ENCODE data around the gene GAPVD1. TPM values are rescaled to one million over a fixed set of nuclear protein-coding genes. Genes with fewer than 3 reads are reported as not detected.

GAPVD1 gene
- total RNA-seq, 1 experiment from 2014 or later, result 50.7 TPM

DNA sequence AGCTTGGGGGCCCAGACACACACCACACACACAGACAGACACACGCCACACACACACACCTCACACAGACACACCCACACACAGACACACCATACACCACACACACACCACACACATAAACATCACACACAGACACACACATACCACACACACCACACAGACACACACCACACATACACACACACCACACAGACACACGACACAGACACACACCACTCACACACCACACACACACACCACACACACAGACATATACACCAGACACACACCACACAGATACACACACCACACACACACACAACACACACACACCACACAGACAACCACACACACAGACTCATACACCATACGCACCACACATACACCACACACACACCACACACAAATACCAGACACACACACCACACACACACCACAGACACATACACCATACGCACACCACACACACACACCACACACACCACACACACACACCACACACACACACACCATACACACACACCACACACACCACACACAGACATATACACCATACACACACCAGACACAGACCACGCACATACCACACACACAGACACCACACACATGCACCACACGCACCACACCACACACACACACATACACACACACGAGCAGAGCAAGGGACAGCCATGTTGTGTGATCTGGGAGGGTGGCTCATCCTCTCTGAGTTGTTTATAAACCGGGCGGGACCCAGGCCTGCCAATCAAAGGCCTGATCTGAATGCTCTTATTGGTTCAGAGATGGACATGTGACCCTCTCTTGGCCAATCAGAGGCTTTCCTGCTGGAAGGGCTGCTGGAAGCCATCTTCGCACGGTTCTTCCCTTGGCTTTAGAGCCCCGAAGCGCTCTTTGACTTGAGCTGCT, 148.3 kb downstream of the GAPVD1 start:
- Histone ChIP-seq H3K9me2 (replicated peaks; ENCODE audit: insufficient read depth, low read length) (no peaks in the 10 kb centered on the region), H3K36me3 (ENCODE audit: insufficient read depth, low read length) (no peaks in the 10 kb centered on the region), H3K4me1 (ENCODE audit: low read length) (peaks cover 5% of the 10 kb centered on the region), H3K4me2 (ENCODE audit: low read depth, low read length, poor library complexity, severe bottlenecking) (no peak overlapping the region), H3K27ac (ENCODE audit: low read length) (no peak overlapping the region), H3K9ac (ENCODE audit: low read length) (no peak overlapping the region), H3K4me3 (ENCODE audit: low read length) (no peak overlapping the region), H3K9me3 (ENCODE audit: low read length) (no peaks in the 10 kb centered on the region), H4K20me1 (ENCODE audit: insufficient read depth, low read depth, low read length) (no peaks in the 10 kb centered on the region), H3K27me3 (ENCODE audit: low read length) (no peaks in the 10 kb centered on the region), H3K79me2 (ENCODE audit: low read length) (no peaks in the 10 kb centered on the region), H2AFZ (ENCODE audit: low read length) (no peak overlapping the region)
- peak; percentile 89 for DNase-seq

DNA sequence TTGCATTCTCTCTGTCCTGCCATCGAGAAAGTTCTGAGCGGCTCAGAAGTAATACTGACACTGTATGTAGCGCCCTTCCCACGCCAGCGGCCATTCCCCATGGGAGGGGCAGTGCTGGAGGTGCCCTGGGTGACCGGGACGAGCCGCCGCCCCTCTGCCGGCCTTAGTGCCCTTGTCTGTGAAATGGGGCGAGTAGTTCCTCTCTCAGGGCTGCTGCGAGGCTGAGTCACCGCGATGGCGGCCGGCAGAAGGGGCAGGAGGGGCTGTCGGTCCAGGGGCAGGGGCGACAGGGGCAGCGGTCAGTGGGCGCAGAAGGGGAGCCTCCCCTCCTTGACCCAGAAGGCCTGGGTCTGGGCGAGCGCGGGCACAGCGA, 148.9 kb downstream of the GAPVD1 start:
- Histone ChIP-seq H3K27me3 (ENCODE audit: low read length) (no peaks in the 10 kb centered on the region), H3K9ac (ENCODE audit: low read length) (no peak overlapping the region), H4K20me1 (ENCODE audit: insufficient read depth, low read depth, low read length) (no peaks in the 10 kb centered on the region), H3K4me3 (ENCODE audit: low read length) (no peak overlapping the region), H3K36me3 (ENCODE audit: insufficient read depth, low read length) (no peaks in the 10 kb centered on the region), H3K9me3 (ENCODE audit: low read length) (no peaks in the 10 kb centered on the region), H3K4me2 (ENCODE audit: low read depth, low read length, poor library complexity, severe bottlenecking) (no peak overlapping the region), H3K4me1 (ENCODE audit: low read length) (peaks cover 5% of the 10 kb centered on the region), H3K27ac (ENCODE audit: low read length) (no peak overlapping the region), H3K9me2 (replicated peaks; ENCODE audit: insufficient read depth, low read length) (no peaks in the 10 kb centered on the region), H3K79me2 (ENCODE audit: low read length) (no peaks in the 10 kb centered on the region), H2AFZ (ENCODE audit: low read length) (no peak overlapping the region)
- no peak for DNase-seq

DNA sequence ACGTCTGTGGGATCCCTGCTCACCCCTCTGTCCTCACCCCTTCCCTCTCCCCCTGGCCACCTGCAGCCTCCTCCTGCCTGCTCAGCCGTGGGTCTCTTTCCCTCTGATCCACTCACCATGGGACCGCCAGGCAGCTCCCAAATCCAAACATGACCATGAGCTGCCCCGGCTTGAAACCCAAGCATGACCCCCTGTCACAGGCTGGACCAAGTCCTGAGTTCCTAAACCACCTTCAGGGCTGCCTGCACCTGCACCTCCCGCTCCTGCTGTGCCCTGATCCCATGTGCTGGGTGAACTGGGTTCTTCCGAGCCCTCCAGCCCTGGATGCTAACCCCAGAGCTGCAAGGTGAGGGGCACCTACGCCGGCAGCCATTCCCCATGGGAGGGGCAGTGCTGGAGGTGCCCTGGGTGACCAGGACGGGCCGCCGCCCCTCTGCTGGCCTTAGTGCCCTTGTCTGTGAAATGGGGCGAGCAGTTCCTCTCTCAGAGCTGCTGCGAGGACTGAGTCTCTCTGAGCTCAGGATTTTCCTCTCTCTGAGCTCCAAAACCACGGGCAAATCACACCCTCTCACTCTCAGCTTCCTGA, 149.6 kb downstream of the GAPVD1 start:
- Histone ChIP-seq H3K79me2 (ENCODE audit: low read length) (no peaks in the 10 kb centered on the region), H3K27me3 (ENCODE audit: low read length) (no peaks in the 10 kb centered on the region), H3K9me2 (replicated peaks; ENCODE audit: insufficient read depth, low read length) (no peaks in the 10 kb centered on the region), H2AFZ (ENCODE audit: low read length) (no peak overlapping the region), H3K4me1 (ENCODE audit: low read length) (peaks cover 5% of the 10 kb centered on the region), H3K27ac (ENCODE audit: low read length) (no peak overlapping the region), H3K36me3 (ENCODE audit: insufficient read depth, low read length) (no peaks in the 10 kb centered on the region), H3K4me2 (ENCODE audit: low read depth, low read length, poor library complexity, severe bottlenecking) (no peak overlapping the region), H3K4me3 (ENCODE audit: low read length) (no peak overlapping the region), H3K9me3 (ENCODE audit: low read length) (no peaks in the 10 kb centered on the region), H4K20me1 (ENCODE audit: insufficient read depth, low read depth, low read length) (no peaks in the 10 kb centered on the region), H3K9ac (ENCODE audit: low read length) (no peak overlapping the region)
- DNase-seq, result no peak

DNA sequence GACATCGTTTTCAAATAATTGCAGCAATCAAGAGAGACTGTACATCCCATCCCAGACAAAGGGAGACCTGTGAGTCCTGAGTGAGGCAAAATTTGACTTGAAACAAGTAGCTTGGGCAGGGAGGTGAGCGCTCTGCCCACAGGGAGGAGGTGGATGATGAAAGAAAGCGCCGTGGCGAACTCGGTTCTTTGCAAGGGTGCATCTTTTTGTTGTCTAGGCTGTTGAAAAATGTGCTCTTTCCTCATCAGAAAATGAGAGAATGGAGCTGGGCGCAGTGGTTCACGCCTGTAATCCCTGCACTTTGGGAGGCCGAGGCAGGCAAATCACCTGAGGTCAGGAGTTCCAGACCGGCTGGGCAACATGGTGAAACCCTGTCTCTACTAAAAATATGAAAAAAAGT, 150.5 kb downstream of the GAPVD1 start:
- H2AFZ ChIP-seq (ENCODE audit: low read length), result no peak overlapping the region
- H4K20me1 ChIP-seq (ENCODE audit: insufficient read depth, low read depth, low read length), result no peaks in the 10 kb centered on the region
- H3K4me1 ChIP-seq (ENCODE audit: low read length), result peaks cover 5% of the 10 kb centered on the region
- H3K36me3 ChIP-seq (ENCODE audit: insufficient read depth, low read length), result no peaks in the 10 kb centered on the region
- H3K79me2 ChIP-seq (ENCODE audit: low read length), result no peaks in the 10 kb centered on the region
- no peaks in the 10 kb centered on the region for H3K9me3 ChIP-seq (ENCODE audit: low read length)
- H3K4me3 ChIP-seq (ENCODE audit: low read length), result no peak overlapping the region
- no peak overlapping the region for H3K4me2 ChIP-seq (ENCODE audit: low read depth, low read length, poor library complexity, severe bottlenecking)
- H3K9me2 ChIP-seq (replicated peaks; ENCODE audit: insufficient read depth, low read length), result no peaks in the 10 kb centered on the region
- H3K27me3 ChIP-seq (ENCODE audit: low read length), result no peaks in the 10 kb centered on the region
- H3K9ac ChIP-seq (ENCODE audit: low read length), result no peak overlapping the region
- DNase-seq, result no peak
- no peak overlapping the region for H3K27ac ChIP-seq (ENCODE audit: low read length)

DNA sequence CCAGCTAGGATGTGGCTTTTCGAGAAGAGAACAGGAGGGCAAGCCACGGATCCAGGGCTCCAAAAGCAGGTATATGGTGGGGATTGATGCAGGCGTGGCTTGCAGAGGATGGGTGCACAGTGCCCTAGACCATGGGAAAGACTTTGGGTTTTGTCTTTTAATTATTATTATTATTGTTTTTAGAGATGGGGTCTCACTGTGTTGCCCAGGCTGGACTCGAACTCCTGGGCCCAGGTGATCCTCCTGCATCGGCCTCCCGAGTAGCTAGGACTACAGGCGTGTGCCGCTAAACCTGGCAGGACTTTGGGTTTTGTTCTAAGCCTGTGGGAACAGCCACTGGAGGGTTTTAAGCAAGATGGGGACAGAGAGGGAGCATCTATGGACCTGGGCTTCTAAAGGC, 152.0 kb downstream of the GAPVD1 start:
- H3K79me2 ChIP-seq (ENCODE audit: low read length), result no peaks in the 10 kb centered on the region
- no peaks in the 10 kb centered on the region for H3K4me1 ChIP-seq (ENCODE audit: low read length)
- no peak overlapping the region for H3K4me2 ChIP-seq (ENCODE audit: low read depth, low read length, poor library complexity, severe bottlenecking)
- no peaks in the 10 kb centered on the region for H4K20me1 ChIP-seq (ENCODE audit: insufficient read depth, low read depth, low read length)
- no peak overlapping the region for H3K9ac ChIP-seq (ENCODE audit: low read length)
- DNase-seq, result no peak
- no peaks in the 10 kb centered on the region for H3K36me3 ChIP-seq (ENCODE audit: insufficient read depth, low read length)
- H3K27ac ChIP-seq (ENCODE audit: low read length), result no peak overlapping the region
- no peaks in the 10 kb centered on the region for H3K27me3 ChIP-seq (ENCODE audit: low read length)
- H3K9me2 ChIP-seq (replicated peaks; ENCODE audit: insufficient read depth, low read length), result no peaks in the 10 kb centered on the region
- H3K4me3 ChIP-seq (ENCODE audit: low read length), result no peak overlapping the region
- H3K9me3 ChIP-seq (ENCODE audit: low read length), result no peaks in the 10 kb centered on the region
- H2AFZ ChIP-seq (ENCODE audit: low read length), result no peak overlapping the region

DNA sequence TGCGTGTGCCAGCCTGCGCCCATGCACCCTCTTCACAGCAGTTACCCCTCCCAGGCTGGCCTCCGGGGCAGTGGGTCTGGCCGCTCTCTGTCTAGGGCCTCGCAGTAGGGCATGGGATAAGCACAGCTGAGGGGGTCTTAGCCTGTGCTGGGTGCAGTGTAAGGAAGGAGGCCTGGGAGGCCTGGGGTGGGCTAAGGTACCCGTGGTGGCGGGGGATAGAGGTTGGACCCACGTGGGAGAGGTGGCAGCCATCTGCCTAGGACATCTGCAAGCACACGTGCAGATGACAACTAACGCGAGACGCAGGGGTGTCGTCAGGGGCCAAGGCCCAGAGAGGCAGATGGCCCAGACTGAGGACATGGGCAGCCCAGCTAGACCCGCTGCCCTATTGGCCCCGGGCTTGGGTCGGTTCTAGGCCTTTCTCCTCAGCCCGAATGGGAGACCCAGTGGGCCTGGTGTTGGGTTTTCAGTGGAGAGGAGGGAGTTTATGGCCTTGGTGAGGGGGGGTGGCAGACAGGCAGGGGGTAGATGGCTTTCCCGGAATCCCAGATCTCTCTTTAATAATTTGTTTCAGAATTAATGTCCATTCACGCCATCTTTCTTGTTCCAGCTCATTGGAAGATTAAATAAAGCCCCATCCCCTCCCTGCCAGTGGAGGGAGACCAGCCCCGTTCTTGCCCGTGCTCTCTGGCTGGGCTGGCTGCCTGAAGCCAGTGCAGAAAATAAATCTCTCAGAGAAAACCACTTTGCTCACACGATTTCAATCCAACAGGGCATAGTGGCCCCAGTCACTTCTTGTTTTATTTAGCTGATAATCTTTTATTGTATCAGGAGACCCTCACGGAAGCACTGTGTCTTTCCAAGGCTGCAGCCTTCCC, 154.2 kb downstream of the GAPVD1 start:
- Histone ChIP-seq H3K27me3 (ENCODE audit: low read length) (no peaks in the 10 kb centered on the region), H3K9ac (ENCODE audit: low read length) (no peak overlapping the region), H3K4me2 (ENCODE audit: low read depth, low read length, poor library complexity, severe bottlenecking) (no peak overlapping the region), H3K79me2 (ENCODE audit: low read length) (no peaks in the 10 kb centered on the region), H2AFZ (ENCODE audit: low read length) (no peak overlapping the region), H3K4me1 (ENCODE audit: low read length) (no peaks in the 10 kb centered on the region), H3K27ac (ENCODE audit: low read length) (no peak overlapping the region), H3K4me3 (ENCODE audit: low read length) (no peak overlapping the region), H3K9me3 (ENCODE audit: low read length) (no peaks in the 10 kb centered on the region), H3K36me3 (ENCODE audit: insufficient read depth, low read length) (no peaks in the 10 kb centered on the region), H4K20me1 (ENCODE audit: insufficient read depth, low read depth, low read length) (no peaks in the 10 kb centered on the region), H3K9me2 (replicated peaks; ENCODE audit: insufficient read depth, low read length) (no peaks in the 10 kb centered on the region)
- no peak for DNase-seq

DNA sequence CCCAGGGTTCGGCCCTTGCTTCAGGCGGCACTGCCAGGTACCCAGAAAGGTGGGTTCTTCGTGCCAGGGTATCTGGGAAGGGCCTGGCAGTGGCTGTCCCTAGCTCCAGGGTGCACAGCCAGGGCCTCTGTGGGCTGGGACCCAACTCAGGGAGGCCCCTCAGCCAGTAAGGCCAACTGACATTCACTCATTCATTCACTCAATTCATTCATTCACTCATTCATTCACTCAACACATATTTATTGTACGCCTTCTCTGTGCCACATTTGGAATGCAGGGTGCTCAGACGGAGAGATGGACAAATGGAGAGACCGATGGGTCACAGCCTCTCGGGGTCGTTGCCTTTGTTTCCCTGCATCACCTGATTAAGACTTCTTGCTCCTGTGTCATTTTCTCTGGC, 154.9 kb downstream of the GAPVD1 start:
- Histone ChIP-seq H3K9me3 (ENCODE audit: low read length) (no peaks in the 10 kb centered on the region), H3K27ac (ENCODE audit: low read length) (no peak overlapping the region), H3K27me3 (ENCODE audit: low read length) (no peaks in the 10 kb centered on the region), H3K9ac (ENCODE audit: low read length) (no peak overlapping the region), H3K4me2 (ENCODE audit: low read depth, low read length, poor library complexity, severe bottlenecking) (no peak overlapping the region), H3K36me3 (ENCODE audit: insufficient read depth, low read length) (no peaks in the 10 kb centered on the region), H4K20me1 (ENCODE audit: insufficient read depth, low read depth, low read length) (no peaks in the 10 kb centered on the region), H3K79me2 (ENCODE audit: low read length) (no peaks in the 10 kb centered on the region), H3K4me1 (ENCODE audit: low read length) (no peaks in the 10 kb centered on the region), H2AFZ (ENCODE audit: low read length) (no peak overlapping the region), H3K4me3 (ENCODE audit: low read length) (no peak overlapping the region), H3K9me2 (replicated peaks; ENCODE audit: insufficient read depth, low read length) (no peaks in the 10 kb centered on the region)
- DNase-seq, result no peak

All from Karpas-422 (cell line).